ENCODE measurements around the gene MRE11. TPM values are rescaled to one million over a fixed set of nuclear protein-coding genes. Genes with fewer than 3 reads are reported as not detected.

Gene MRE11
- total RNA-seq, 2 donors from 2014 or later: 43.8 to 49.1 TPM

GRCh38 chr11:94445641-94446040, 48.0 kb downstream of the MRE11 start:
- ATAC-seq (replicated peaks in 1 of 2) (no peak), DNase-seq (no peak)
- Mint-ChIP-seq H3K4me3 (no peak overlapping the region), H3K27me3 (ENCODE audit: low read depth) (no peaks in the 10 kb centered on the region), H3K4me1 (ENCODE audit: low read depth) (peaks cover 6% of the 10 kb centered on the region), H3K9me3 (no peaks in the 10 kb centered on the region), H3K36me3 (ENCODE audit: insufficient read depth in 2 of 2) (peaks cover 9 to 32% of the 10 kb centered on the region in 2 donors), H3K27ac (no peak overlapping the region)

- ATAC-seq (replicated peaks in 1 of 2) (no peak), DNase-seq (no peak)
- no peaks in the 10 kb centered on the region for H3K4me1 Mint-ChIP-seq (ENCODE audit: low read depth)
- no peak overlapping the region for H3K4me3 Mint-ChIP-seq
- H3K9me3 Mint-ChIP-seq: no peaks in the 10 kb centered on the region
- H3K27ac Mint-ChIP-seq: no peak overlapping the region
- peaks cover 10 to 40% of the 10 kb centered on the region in 2 donors for H3K36me3 Mint-ChIP-seq (ENCODE audit: insufficient read depth in 2 of 2)
- no peaks in the 10 kb centered on the region for H3K27me3 Mint-ChIP-seq (ENCODE audit: low read depth)
Measured at GRCh38 chr11:94433049-94433448, 60.6 kb downstream of the MRE11 start.

- no peaks in the 10 kb centered on the region for H3K27me3 Mint-ChIP-seq (ENCODE audit: low read depth)
- ATAC-seq (replicated peaks in 1 of 2) (no peak), DNase-seq (no peak)
- peaks cover 0 to 1% of the 10 kb centered on the region in 2 donors for H3K9me3 Mint-ChIP-seq
- H3K4me1 Mint-ChIP-seq (ENCODE audit: low read depth): no peaks in the 10 kb centered on the region
- H3K27ac Mint-ChIP-seq: no peak overlapping the region
- peaks cover 15 to 53% of the 10 kb centered on the region in 2 donors for H3K36me3 Mint-ChIP-seq (ENCODE audit: insufficient read depth in 2 of 2)
- no peak overlapping the region for H3K4me3 Mint-ChIP-seq
Measured at GRCh38 chr11:94424662-94425061, 69.0 kb downstream of the MRE11 start.

GRCh38 chr11:94424011-94424410, 69.6 kb downstream of the MRE11 start:
- H3K27me3 Mint-ChIP-seq (ENCODE audit: low read depth): no peaks in the 10 kb centered on the region
- peaks cover 0 to 1% of the 10 kb centered on the region in 2 donors for H3K9me3 Mint-ChIP-seq
- no peak overlapping the region for H3K4me3 Mint-ChIP-seq
- H3K4me1 Mint-ChIP-seq (ENCODE audit: low read depth): no peaks in the 10 kb centered on the region
- peaks cover 10 to 47% of the 10 kb centered on the region in 2 donors for H3K36me3 Mint-ChIP-seq (ENCODE audit: insufficient read depth in 2 of 2)
- no peak overlapping the region for H3K27ac Mint-ChIP-seq
- ATAC-seq (replicated peaks in 1 of 2) (no peak), DNase-seq (no peak)

GRCh38 chr11:94423507-94423906, 70.1 kb downstream of the MRE11 start:
- Mint-ChIP-seq H3K27ac (no peak overlapping the region), H3K9me3 (peaks cover 0 to 1% of the 10 kb centered on the region in 2 donors), H3K4me3 (no peak overlapping the region), H3K36me3 (ENCODE audit: insufficient read depth in 2 of 2) (peaks cover 10 to 42% of the 10 kb centered on the region in 2 donors), H3K4me1 (ENCODE audit: low read depth) (no peaks in the 10 kb centered on the region), H3K27me3 (ENCODE audit: low read depth) (no peaks in the 10 kb centered on the region)
- DNase-seq (no peak), ATAC-seq (replicated peaks in 1 of 2) (no peak)

GRCh38 chr11:94418123-94418765, 75.4 kb downstream of the MRE11 start:
- Mint-ChIP-seq H3K27ac (no peak overlapping the region), H3K4me1 (ENCODE audit: low read depth) (no peaks in the 10 kb centered on the region), H3K36me3 (ENCODE audit: insufficient read depth in 2 of 2) (peaks cover 0 to 16% of the 10 kb centered on the region in 2 donors), H3K27me3 (ENCODE audit: low read depth) (no peaks in the 10 kb centered on the region), H3K4me3 (no peak overlapping the region), H3K9me3 (no peaks in the 10 kb centered on the region)
- ATAC-seq (replicated peaks in 1 of 2) (no peak), DNase-seq (no peak)

- DNase-seq: no peak
- no peak for ATAC-seq (replicated peaks in 1 of 2)
- Mint-ChIP-seq H3K36me3 (ENCODE audit: insufficient read depth in 2 of 2) (peaks cover 2 to 17% of the 10 kb centered on the region in 2 donors), H3K27ac (no peak overlapping the region), H3K4me3 (no peak overlapping the region), H3K4me1 (ENCODE audit: low read depth) (no peaks in the 10 kb centered on the region), H3K9me3 (no peaks in the 10 kb centered on the region), H3K27me3 (ENCODE audit: low read depth) (no peaks in the 10 kb centered on the region)
Measured at GRCh38 chr11:94417386-94417987, 76.2 kb downstream of the MRE11 start.

GRCh38 chr11:94405062-94405833, 88.4 kb downstream of the MRE11 start:
- no peak for ATAC-seq (replicated peaks in 1 of 2)
- Mint-ChIP-seq H3K27ac (no peak overlapping the region), H3K36me3 (ENCODE audit: insufficient read depth in 2 of 2) (peaks cover 17 to 21% of the 10 kb centered on the region in 2 donors), H3K27me3 (ENCODE audit: low read depth) (peaks cover 20% of the 10 kb centered on the region), H3K4me1 (ENCODE audit: low read depth) (peaks cover 8% of the 10 kb centered on the region), H3K4me3 (no peak overlapping the region), H3K9me3 (peaks cover 19 to 22% of the 10 kb centered on the region in 2 donors)
- DNase-seq: no peak

GRCh38 chr11:94402355-94402754, 91.3 kb downstream of the MRE11 start:
- no peak overlapping the region for H3K4me3 Mint-ChIP-seq
- H3K27me3 Mint-ChIP-seq (ENCODE audit: low read depth): peaks cover 48% of the 10 kb centered on the region
- ATAC-seq (replicated peaks in 1 of 2): no peak
- peaks cover 8% of the 10 kb centered on the region for H3K4me1 Mint-ChIP-seq (ENCODE audit: low read depth)
- DNase-seq: no peak
- H3K36me3 Mint-ChIP-seq (ENCODE audit: insufficient read depth in 2 of 2): peaks cover 6% of the 10 kb centered on the region in 2 donors
- H3K9me3 Mint-ChIP-seq: peaks cover 8% of the 10 kb centered on the region in 2 donors
- H3K27ac Mint-ChIP-seq: peak overlapping the region; percentile 47

- no peak for ATAC-seq (replicated peaks in 1 of 2)
- peaks cover 48% of the 10 kb centered on the region for H3K27me3 Mint-ChIP-seq (ENCODE audit: low read depth)
- H3K27ac Mint-ChIP-seq: peak overlapping the region; percentile 47
- no peak overlapping the region for H3K4me3 Mint-ChIP-seq
- peaks cover 6% of the 10 kb centered on the region in 2 donors for H3K36me3 Mint-ChIP-seq (ENCODE audit: insufficient read depth in 2 of 2)
- no peak for DNase-seq
- peaks cover 6 to 7% of the 10 kb centered on the region in 2 donors for H3K9me3 Mint-ChIP-seq
- peaks cover 8% of the 10 kb centered on the region for H3K4me1 Mint-ChIP-seq (ENCODE audit: low read depth)
Measured at GRCh38 chr11:94401773-94402265, 91.8 kb downstream of the MRE11 start.

- peaks cover 6% of the 10 kb centered on the region in 2 donors for H3K36me3 Mint-ChIP-seq (ENCODE audit: insufficient read depth in 2 of 2)
- peak within 1 kb of the TSS; percentile 47 for H3K27ac Mint-ChIP-seq
- ATAC-seq (replicated peaks in 1 of 2) (peak; percentile 36 to 38), DNase-seq (no peak)
- peaks cover 3 to 4% of the 10 kb centered on the region in 2 donors for H3K9me3 Mint-ChIP-seq
- peak within 1 kb of the TSS; percentile 33 to 67 for H3K4me3 Mint-ChIP-seq
- peaks cover 8% of the 10 kb centered on the region for H3K4me1 Mint-ChIP-seq (ENCODE audit: low read depth)
- H3K27me3 Mint-ChIP-seq (ENCODE audit: low read depth): peaks cover 48% of the 10 kb centered on the region
Measured at GRCh38 chr11:94400839-94401772, 92.5 kb downstream of the MRE11 start, which contains the start of gene GPR83. Gene GPR83, minus strand, starts transcription at chr11:94401419. Its CDS starts 172 bp downstream, at chr11:94401247.

GRCh38 chr11:94400457-94400838, 93.2 kb downstream of the MRE11 start:
- Mint-ChIP-seq H3K27ac (no peak overlapping the region), H3K4me3 (peak overlapping the region; percentile 33 to 67), H3K36me3 (ENCODE audit: insufficient read depth in 2 of 2) (peaks cover 3 to 6% of the 10 kb centered on the region in 2 donors), H3K9me3 (no peaks in the 10 kb centered on the region), H3K27me3 (ENCODE audit: low read depth) (peaks cover 49% of the 10 kb centered on the region), H3K4me1 (ENCODE audit: low read depth) (peaks cover 8% of the 10 kb centered on the region)
- DNase-seq: no peak
- no peak for ATAC-seq (replicated peaks in 1 of 2)

All from activated T-cell treated with anti-CD3 and anti-CD28 coated beads, Interleukin-2, amount 50 U/mL, for 72 hours (primary cell).